ENCODE data around the gene DUS4L. TPM values are rescaled to one million over a fixed set of nuclear protein-coding genes. Genes with fewer than 3 reads are reported as not detected.
"Not testable (repeated sequence)": the region's sequence is repeated elsewhere in the genome, so short reads cannot be mapped to it uniquely, and the experiment has no call there.

Gene DUS4L
- total RNA-seq, 1 donor, result 5.4 TPM

DNA sequence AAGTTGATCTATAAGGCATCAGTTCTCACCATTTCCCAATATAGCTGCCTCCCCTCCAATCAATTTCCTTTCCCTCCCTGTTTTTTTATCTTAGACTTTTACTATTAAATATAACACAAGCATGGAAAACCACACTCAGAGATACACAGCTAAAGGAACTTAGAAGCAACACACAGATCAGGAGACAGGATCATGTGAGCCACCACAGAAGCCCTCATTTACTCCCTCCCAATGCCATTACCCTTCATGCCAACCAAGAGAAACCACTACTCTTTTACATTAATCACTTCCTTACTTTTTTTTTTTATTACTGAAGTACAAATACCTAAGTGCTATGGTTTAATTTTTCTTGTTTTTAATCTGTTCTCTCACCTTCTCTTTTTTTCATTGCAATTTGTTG is 33.0 kb upstream of the DUS4L start:
- DNase-seq (ENCODE audit: insufficient read length, low spot score, missing footprints), result no peak
- H4K20me1 ChIP-seq (ENCODE audit: insufficient read depth, low read length), result peaks cover 2% of the 10 kb centered on the region
- no peak overlapping the region for H3K27ac ChIP-seq (ENCODE audit: low read depth, low read length)
- TF ChIP-seq, protein P1, sequence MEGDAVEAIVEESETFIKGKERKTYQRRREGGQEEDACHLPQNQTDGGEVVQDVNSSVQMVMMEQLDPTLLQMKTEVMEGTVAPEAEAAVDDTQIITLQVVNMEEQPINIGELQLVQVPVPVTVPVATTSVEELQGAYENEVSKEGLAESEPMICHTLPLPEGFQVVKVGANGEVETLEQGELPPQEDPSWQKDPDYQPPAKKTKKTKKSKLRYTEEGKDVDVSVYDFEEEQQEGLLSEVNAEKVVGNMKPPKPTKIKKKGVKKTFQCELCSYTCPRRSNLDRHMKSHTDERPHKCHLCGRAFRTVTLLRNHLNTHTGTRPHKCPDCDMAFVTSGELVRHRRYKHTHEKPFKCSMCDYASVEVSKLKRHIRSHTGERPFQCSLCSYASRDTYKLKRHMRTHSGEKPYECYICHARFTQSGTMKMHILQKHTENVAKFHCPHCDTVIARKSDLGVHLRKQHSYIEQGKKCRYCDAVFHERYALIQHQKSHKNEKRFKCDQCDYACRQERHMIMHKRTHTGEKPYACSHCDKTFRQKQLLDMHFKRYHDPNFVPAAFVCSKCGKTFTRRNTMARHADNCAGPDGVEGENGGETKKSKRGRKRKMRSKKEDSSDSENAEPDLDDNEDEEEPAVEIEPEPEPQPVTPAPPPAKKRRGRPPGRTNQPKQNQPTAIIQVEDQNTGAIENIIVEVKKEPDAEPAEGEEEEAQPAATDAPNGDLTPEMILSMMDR (IDR thresholded peaks at IDR 0.05; ENCODE audit: extremely low read depth, low read depth, low read length), result no peak
- no peaks in the 10 kb centered on the region for H3K36me3 ChIP-seq (ENCODE audit: insufficient read depth, low read length)
- H3K4me2 ChIP-seq (ENCODE audit: insufficient read depth, low read length), result no peak overlapping the region
- no peak overlapping the region for H2AFZ ChIP-seq (ENCODE audit: low read length)
- H3K4me3 ChIP-seq (ENCODE audit: insufficient read depth, low read length), result no peak overlapping the region
- peaks cover 5% of the 10 kb centered on the region for H3K79me2 ChIP-seq (ENCODE audit: insufficient read depth, low read length)
- H3K27me3 ChIP-seq (ENCODE audit: insufficient read depth, low read length), result no peaks in the 10 kb centered on the region
- H3K9me3 ChIP-seq (ENCODE audit: low read depth, low read length), result no peaks in the 10 kb centered on the region
- H3K4me1 ChIP-seq (ENCODE audit: insufficient read depth, low read length), result peaks cover 7% of the 10 kb centered on the region

DNA sequence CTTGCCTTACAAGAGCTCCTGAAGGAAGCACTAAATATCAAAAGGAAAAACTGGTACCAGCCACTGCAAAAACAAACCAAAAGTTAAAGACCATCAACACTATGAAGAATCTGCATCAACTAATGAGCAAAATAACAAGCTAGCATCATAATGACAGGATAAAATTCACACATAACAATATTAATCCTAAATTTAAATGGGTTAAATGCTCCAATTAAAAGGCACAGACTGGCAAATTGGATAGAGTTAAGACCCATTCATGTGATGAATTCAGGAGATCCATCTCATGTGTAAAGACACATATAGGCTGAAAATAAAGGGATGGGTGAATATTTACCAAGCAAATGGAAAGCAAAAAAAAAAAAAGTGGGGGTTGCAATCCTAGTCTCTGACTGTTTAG is 29.6 kb upstream of the DUS4L start:
- TF ChIP-seq, protein P1 (IDR thresholded peaks at IDR 0.05; ENCODE audit: extremely low read depth, low read depth, low read length), result no peak
- Histone ChIP-seq H3K4me1 (ENCODE audit: insufficient read depth, low read length) (no peaks in the 10 kb centered on the region), H2AFZ (ENCODE audit: low read length) (no peak overlapping the region), H3K27ac (ENCODE audit: low read depth, low read length) (no peak overlapping the region), H3K4me2 (ENCODE audit: insufficient read depth, low read length) (no peak overlapping the region), H3K9me3 (ENCODE audit: low read depth, low read length) (no peaks in the 10 kb centered on the region), H3K27me3 (ENCODE audit: insufficient read depth, low read length) (no peaks in the 10 kb centered on the region), H4K20me1 (ENCODE audit: insufficient read depth, low read length) (peaks cover 2% of the 10 kb centered on the region), H3K79me2 (ENCODE audit: insufficient read depth, low read length) (peaks cover 6% of the 10 kb centered on the region), H3K4me3 (ENCODE audit: insufficient read depth, low read length) (no peak overlapping the region), H3K36me3 (ENCODE audit: insufficient read depth, low read length) (no peaks in the 10 kb centered on the region)
- DNase-seq (ENCODE audit: insufficient read length, low spot score, missing footprints), result no peak

DNA sequence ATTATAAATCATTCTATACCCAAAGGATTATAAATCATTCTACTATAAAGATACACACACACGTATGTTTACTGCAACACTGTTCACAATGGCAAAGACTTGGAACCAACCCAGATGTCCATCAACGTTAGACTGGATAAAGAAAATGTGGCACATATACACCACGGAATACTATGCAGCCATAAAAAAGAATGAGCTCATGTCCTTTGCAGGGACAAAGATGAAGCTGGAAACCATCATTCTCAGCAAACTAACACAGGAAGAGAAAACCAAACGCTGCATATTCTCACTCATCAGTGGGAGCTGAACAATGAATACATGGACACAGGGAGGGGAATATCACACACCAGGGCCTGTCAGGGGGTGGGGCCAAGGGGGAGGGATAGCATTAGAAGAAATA is 26.5 kb upstream of the DUS4L start:
- not testable (repeated sequence) for H2AFZ ChIP-seq (ENCODE audit: low read length); H3K4me3 ChIP-seq (ENCODE audit: insufficient read depth, low read length); H3K27me3 ChIP-seq (ENCODE audit: insufficient read depth, low read length); H3K27ac ChIP-seq (ENCODE audit: low read depth, low read length); H3K9me3 ChIP-seq (ENCODE audit: low read depth, low read length); H3K36me3 ChIP-seq (ENCODE audit: insufficient read depth, low read length); H3K4me2 ChIP-seq (ENCODE audit: insufficient read depth, low read length); DNase-seq (ENCODE audit: insufficient read length, low spot score, missing footprints); H4K20me1 ChIP-seq (ENCODE audit: insufficient read depth, low read length); H3K79me2 ChIP-seq (ENCODE audit: insufficient read depth, low read length); H3K4me1 ChIP-seq (ENCODE audit: insufficient read depth, low read length)

DNA sequence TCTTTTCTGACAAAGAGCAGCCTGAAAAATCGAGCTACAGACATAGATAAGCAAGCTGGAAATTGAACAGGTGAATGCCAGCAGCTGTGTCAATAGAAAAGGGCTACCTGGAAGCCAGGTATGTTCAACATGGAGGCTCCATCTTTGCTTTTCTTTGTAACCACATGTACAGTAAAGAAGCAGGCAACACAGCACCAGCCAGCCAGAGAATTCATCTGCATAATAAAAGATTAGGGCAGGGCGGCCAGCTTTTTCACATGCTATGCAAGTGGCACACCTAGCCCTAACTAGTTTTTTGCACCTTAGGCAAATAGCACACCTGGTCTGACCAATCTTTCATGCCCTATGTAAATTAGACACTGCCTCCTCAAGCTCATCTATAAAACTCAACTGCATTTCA is 25.8 kb upstream of the DUS4L start:
- Histone ChIP-seq H3K4me3 (ENCODE audit: insufficient read depth, low read length) (no peak overlapping the region), H4K20me1 (ENCODE audit: insufficient read depth, low read length) (peaks cover 2% of the 10 kb centered on the region), H3K4me1 (ENCODE audit: insufficient read depth, low read length) (no peaks in the 10 kb centered on the region), H3K27me3 (ENCODE audit: insufficient read depth, low read length) (no peaks in the 10 kb centered on the region), H3K36me3 (ENCODE audit: insufficient read depth, low read length) (no peaks in the 10 kb centered on the region), H2AFZ (ENCODE audit: low read length) (no peak overlapping the region), H3K9me3 (ENCODE audit: low read depth, low read length) (no peaks in the 10 kb centered on the region), H3K27ac (ENCODE audit: low read depth, low read length) (no peak overlapping the region), H3K79me2 (ENCODE audit: insufficient read depth, low read length) (peaks cover 5% of the 10 kb centered on the region), H3K4me2 (ENCODE audit: insufficient read depth, low read length) (no peak overlapping the region)
- no peak for DNase-seq (ENCODE audit: insufficient read length, low spot score, missing footprints)
- TF ChIP-seq, protein P1 (IDR thresholded peaks at IDR 0.05; ENCODE audit: extremely low read depth, low read depth, low read length), result no peak
